Measurements from ENCODE around the gene IP6K3.
A peak's percentile ranks its signal among the peaks of the same experiment; 100 is the strongest.

The IP6K3 gene

GRCh38 chr6:33729059-33729458, 17.6 kb downstream of the IP6K3 start:
- no peak for TF ChIP-seq EZH2phosphoT487 (IDR thresholded peaks at IDR 0.05; ENCODE audit: borderline replicate concordance, low read length)
- TF ChIP-seq, protein P1, sequence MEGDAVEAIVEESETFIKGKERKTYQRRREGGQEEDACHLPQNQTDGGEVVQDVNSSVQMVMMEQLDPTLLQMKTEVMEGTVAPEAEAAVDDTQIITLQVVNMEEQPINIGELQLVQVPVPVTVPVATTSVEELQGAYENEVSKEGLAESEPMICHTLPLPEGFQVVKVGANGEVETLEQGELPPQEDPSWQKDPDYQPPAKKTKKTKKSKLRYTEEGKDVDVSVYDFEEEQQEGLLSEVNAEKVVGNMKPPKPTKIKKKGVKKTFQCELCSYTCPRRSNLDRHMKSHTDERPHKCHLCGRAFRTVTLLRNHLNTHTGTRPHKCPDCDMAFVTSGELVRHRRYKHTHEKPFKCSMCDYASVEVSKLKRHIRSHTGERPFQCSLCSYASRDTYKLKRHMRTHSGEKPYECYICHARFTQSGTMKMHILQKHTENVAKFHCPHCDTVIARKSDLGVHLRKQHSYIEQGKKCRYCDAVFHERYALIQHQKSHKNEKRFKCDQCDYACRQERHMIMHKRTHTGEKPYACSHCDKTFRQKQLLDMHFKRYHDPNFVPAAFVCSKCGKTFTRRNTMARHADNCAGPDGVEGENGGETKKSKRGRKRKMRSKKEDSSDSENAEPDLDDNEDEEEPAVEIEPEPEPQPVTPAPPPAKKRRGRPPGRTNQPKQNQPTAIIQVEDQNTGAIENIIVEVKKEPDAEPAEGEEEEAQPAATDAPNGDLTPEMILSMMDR (IDR thresholded peaks at IDR 0.05; ENCODE audit: low read depth, low read length, poor library complexity, severe bottlenecking): no peak
- Histone ChIP-seq H3K27ac (ENCODE audit: low read depth, low read length) (no peak overlapping the region), H3K4me1 (ENCODE audit: control insufficient read depth, low read length) (peaks cover 13% of the 10 kb centered on the region), H3K4me2 (ENCODE audit: low read length) (no peak overlapping the region), H3F3A (ENCODE audit: control insufficient read depth, insufficient read depth) (no peaks in the 10 kb centered on the region), H3K4me3 (ENCODE audit: low read length) (no peak overlapping the region), H3K79me2 (ENCODE audit: control insufficient read depth, low read length) (no peaks in the 10 kb centered on the region), H3K9me3 (ENCODE audit: control insufficient read depth, insufficient read depth, low read length) (no peaks in the 10 kb centered on the region), H3K36me3 (ENCODE audit: control insufficient read depth, low read length) (no peaks in the 10 kb centered on the region), H3K9me2 (replicated peaks; ENCODE audit: control insufficient read depth, low read length) (no peaks in the 10 kb centered on the region), H3K27me3 (ENCODE audit: control insufficient read depth, low read length) (peaks cover 35% of the 10 kb centered on the region), H4K20me1 (ENCODE audit: control insufficient read depth, insufficient read depth, low read depth, low read length) (no peaks in the 10 kb centered on the region)

- Histone ChIP-seq H3K4me2 (ENCODE audit: low read length) (no peak overlapping the region), H4K20me1 (ENCODE audit: control insufficient read depth, insufficient read depth, low read depth, low read length) (no peaks in the 10 kb centered on the region), H3K9me2 (replicated peaks; ENCODE audit: control insufficient read depth, low read length) (no peaks in the 10 kb centered on the region), H3F3A (ENCODE audit: control insufficient read depth, insufficient read depth) (no peaks in the 10 kb centered on the region), H3K27me3 (ENCODE audit: control insufficient read depth, low read length) (peaks cover 42% of the 10 kb centered on the region), H3K36me3 (ENCODE audit: control insufficient read depth, low read length) (no peaks in the 10 kb centered on the region), H3K79me2 (ENCODE audit: control insufficient read depth, low read length) (no peaks in the 10 kb centered on the region), H3K4me1 (ENCODE audit: control insufficient read depth, low read length) (peaks cover 13% of the 10 kb centered on the region), H3K9me3 (ENCODE audit: control insufficient read depth, insufficient read depth, low read length) (no peaks in the 10 kb centered on the region), H3K27ac (ENCODE audit: low read depth, low read length) (no peak overlapping the region), H3K4me3 (ENCODE audit: low read length) (no peak overlapping the region)
- TF ChIP-seq, protein P1 (IDR thresholded peaks at IDR 0.05; ENCODE audit: low read depth, low read length, poor library complexity, severe bottlenecking): no peak
- no peak for TF ChIP-seq EZH2phosphoT487 (IDR thresholded peaks at IDR 0.05; ENCODE audit: borderline replicate concordance, low read length)
Observed at GRCh38 chr6:33728438-33728837, 18.3 kb downstream of the IP6K3 start.

- Histone ChIP-seq H3K4me3 (ENCODE audit: low read length) (no peak overlapping the region), H3K4me2 (ENCODE audit: low read length) (peak overlapping the region; percentile 16; the same call in 1 of the 2 replicates), H3K79me2 (ENCODE audit: control insufficient read depth, low read length) (no peaks in the 10 kb centered on the region), H3K9me2 (replicated peaks; ENCODE audit: control insufficient read depth, low read length) (no peaks in the 10 kb centered on the region), H3K27ac (ENCODE audit: low read depth, low read length) (no peak overlapping the region), H3K27me3 (ENCODE audit: control insufficient read depth, low read length) (peaks cover 47% of the 10 kb centered on the region), H3K9me3 (ENCODE audit: control insufficient read depth, insufficient read depth, low read length) (no peaks in the 10 kb centered on the region), H3K36me3 (ENCODE audit: control insufficient read depth, low read length) (no peaks in the 10 kb centered on the region), H3F3A (ENCODE audit: control insufficient read depth, insufficient read depth) (no peaks in the 10 kb centered on the region), H4K20me1 (ENCODE audit: control insufficient read depth, insufficient read depth, low read depth, low read length) (no peaks in the 10 kb centered on the region), H3K4me1 (ENCODE audit: control insufficient read depth, low read length) (peaks cover 13% of the 10 kb centered on the region)
- no peak for TF ChIP-seq EZH2phosphoT487 (IDR thresholded peaks at IDR 0.05; ENCODE audit: borderline replicate concordance, low read length)
- TF ChIP-seq, protein P1 (IDR thresholded peaks at IDR 0.05; ENCODE audit: low read depth, low read length, poor library complexity, severe bottlenecking): no peak
Observed at GRCh38 chr6:33727932-33728331, 18.8 kb downstream of the IP6K3 start.

Measured in DOHH2 (cell line).